ENCODE data around the gene SELPLG.

The SELPLG gene

DNA sequence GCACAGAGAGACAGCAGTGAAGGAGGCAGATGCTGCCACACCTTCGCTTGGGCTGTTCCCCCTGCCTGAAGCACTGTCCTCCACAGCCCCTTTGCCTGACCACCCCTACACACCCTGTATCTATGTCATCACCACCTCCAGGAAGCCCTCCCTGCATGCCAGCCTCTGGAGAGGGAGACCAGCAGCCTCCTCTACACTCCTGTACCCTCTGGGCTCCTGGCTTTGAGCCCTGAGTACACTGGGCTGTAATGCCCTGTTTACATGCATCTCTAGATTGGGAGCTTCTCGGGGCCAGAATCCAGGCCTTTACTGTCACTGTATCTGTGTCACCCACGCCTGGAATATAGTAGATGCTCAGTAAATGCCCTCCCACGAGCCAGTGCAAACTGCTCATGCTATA lies 30.0 kb downstream of the SELPLG start:
- H3K36me3 ChIP-seq (ENCODE audit: control insufficient read depth, insufficient read depth, low read length): no peaks in the 10 kb centered on the region
- no peaks in the 10 kb centered on the region for H3K27me3 ChIP-seq (ENCODE audit: control insufficient read depth, insufficient read depth, low read length)
- no peak for DNase-seq (ENCODE audit: low read depth, low spot score)
- H3K9me3 ChIP-seq (ENCODE audit: control insufficient read depth, insufficient read depth, low read length): no peaks in the 10 kb centered on the region
- no peak overlapping the region for H3K4me3 ChIP-seq (ENCODE audit: low read length)
- peaks cover 4% of the 10 kb centered on the region for H3K4me1 ChIP-seq (ENCODE audit: control insufficient read depth, insufficient read depth, low read length)
- WGBS (ENCODE audit: insufficient coverage, insufficient read length): no CpG with 5 or more reads among the region's 4 CpGs
- H3K27ac ChIP-seq (ENCODE audit: low read length): no peak overlapping the region

GRCh38 chr12:108602976-108603704 lies 30.6 kb downstream of the SELPLG start:
- Histone ChIP-seq H3K4me3 (ENCODE audit: low read length) (no peak overlapping the region), H3K9me3 (ENCODE audit: control insufficient read depth, insufficient read depth, low read length) (no peaks in the 10 kb centered on the region), H3K36me3 (ENCODE audit: control insufficient read depth, insufficient read depth, low read length) (no peaks in the 10 kb centered on the region), H3K4me1 (ENCODE audit: control insufficient read depth, insufficient read depth, low read length) (peaks cover 4% of the 10 kb centered on the region), H3K27me3 (ENCODE audit: control insufficient read depth, insufficient read depth, low read length) (no peaks in the 10 kb centered on the region), H3K27ac (ENCODE audit: low read length) (no peak overlapping the region)
- no CpG with 5 or more reads among the region's 15 CpGs for WGBS (ENCODE audit: insufficient coverage, insufficient read length)
- no peak for DNase-seq (ENCODE audit: low read depth, low spot score)

DNA sequence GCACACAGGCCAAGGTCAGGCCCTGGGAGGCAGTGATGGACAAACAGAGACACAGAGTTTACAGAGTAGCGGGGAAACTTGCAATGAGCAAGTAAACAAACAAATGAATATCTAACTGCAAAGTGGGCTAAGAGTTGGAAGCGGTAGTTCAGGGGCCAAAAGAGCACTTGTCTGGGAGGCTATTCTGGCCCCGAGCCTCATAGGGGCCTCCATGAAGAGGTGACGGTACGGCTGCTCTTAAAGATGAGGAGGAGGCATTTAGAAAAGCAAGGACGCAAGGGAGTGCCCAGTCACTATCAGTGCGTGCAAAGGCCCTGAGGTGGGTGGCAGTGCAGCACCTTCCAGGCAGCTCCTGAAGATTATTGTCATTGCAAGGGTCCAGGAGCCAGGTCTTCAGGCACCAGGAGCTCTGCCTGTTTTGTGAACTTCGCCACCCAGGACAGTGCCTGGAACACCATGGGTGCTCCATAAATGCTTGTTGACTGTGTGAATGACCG lies 31.4 kb downstream of the SELPLG start:
- Histone ChIP-seq H3K4me1 (ENCODE audit: control insufficient read depth, insufficient read depth, low read length) (peaks cover 2% of the 10 kb centered on the region; the same call in 1 of the 2 replicates), H3K4me3 (ENCODE audit: low read length) (no peak overlapping the region), H3K27me3 (ENCODE audit: control insufficient read depth, insufficient read depth, low read length) (no peaks in the 10 kb centered on the region), H3K9me3 (ENCODE audit: control insufficient read depth, insufficient read depth, low read length) (no peaks in the 10 kb centered on the region), H3K36me3 (ENCODE audit: control insufficient read depth, insufficient read depth, low read length) (no peaks in the 10 kb centered on the region), H3K27ac (ENCODE audit: low read length) (no peak overlapping the region)
- WGBS (ENCODE audit: insufficient coverage, insufficient read length): no CpG with 5 or more reads among the region's 9 CpGs
- DNase-seq (ENCODE audit: low read depth, low spot score): no peak

DNA sequence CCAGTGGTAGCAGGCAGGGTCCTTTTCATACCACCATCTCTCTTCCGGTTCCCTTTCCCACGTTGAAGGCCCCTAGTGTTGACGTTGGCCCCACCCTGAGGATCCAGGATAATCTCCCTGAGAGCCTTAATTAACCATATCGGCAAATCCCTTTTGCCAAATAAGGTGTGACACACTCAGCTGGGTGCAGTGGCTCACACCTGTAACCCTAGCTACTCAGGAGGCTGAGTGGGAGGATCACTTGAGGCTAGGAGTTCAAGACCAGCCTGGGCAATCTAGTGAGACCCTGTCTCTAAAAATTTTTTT lies 33.0 kb downstream of the SELPLG start:
- no CpG with 5 or more reads among the region's 4 CpGs for WGBS (ENCODE audit: insufficient coverage, insufficient read length)
- no peaks in the 10 kb centered on the region for H3K36me3 ChIP-seq (ENCODE audit: control insufficient read depth, insufficient read depth, low read length)
- no peaks in the 10 kb centered on the region for H3K9me3 ChIP-seq (ENCODE audit: control insufficient read depth, insufficient read depth, low read length)
- no peak for DNase-seq (ENCODE audit: low read depth, low spot score)
- no peaks in the 10 kb centered on the region for H3K27me3 ChIP-seq (ENCODE audit: control insufficient read depth, insufficient read depth, low read length)
- H3K4me1 ChIP-seq (ENCODE audit: control insufficient read depth, insufficient read depth, low read length): peaks cover 2% of the 10 kb centered on the region; the same call in 1 of the 2 replicates
- no peak overlapping the region for H3K27ac ChIP-seq (ENCODE audit: low read length)
- no peak overlapping the region for H3K4me3 ChIP-seq (ENCODE audit: low read length)

DNA sequence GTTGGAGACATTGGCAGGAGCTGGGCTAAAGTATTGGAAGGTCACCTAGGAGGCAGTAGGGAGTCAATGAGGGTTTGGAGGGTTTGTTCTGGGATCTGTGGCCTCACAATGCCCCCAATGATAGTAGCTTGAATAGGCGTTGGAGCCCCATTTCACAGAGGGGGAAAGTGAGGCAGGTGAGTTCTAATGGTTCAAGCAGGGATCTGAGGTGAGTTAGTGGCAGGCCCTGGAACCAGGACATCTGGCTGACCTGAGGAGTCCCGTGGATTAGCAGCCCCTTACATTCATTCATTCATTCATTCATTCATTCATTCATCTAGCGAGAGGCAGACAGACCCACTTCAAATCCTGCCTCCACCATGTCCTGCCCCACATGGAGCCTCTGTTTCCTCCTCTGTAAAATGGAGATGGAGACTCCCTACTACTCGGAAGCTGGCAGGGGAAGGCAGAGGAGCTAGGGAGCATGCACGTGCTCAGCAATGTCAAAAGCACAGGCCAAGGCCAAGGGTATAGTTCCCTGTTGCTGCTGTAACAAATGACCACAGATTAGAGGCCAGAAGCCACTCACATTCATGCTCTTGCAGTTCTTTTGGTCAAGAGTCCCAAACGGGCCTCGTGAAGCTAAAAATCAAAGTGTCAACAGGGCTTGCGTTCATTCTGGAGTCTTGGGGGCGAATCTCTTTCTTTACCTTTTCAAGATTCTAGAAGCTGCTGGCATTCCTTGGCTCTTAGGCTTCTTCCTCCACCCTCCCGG lies 33.6 kb downstream of the SELPLG start:
- H3K4me3 ChIP-seq (ENCODE audit: low read length): no peak overlapping the region
- peaks cover 2% of the 10 kb centered on the region; the same call in 1 of the 2 replicates for H3K4me1 ChIP-seq (ENCODE audit: control insufficient read depth, insufficient read depth, low read length)
- H3K36me3 ChIP-seq (ENCODE audit: control insufficient read depth, insufficient read depth, low read length): no peaks in the 10 kb centered on the region
- H3K27me3 ChIP-seq (ENCODE audit: control insufficient read depth, insufficient read depth, low read length): no peaks in the 10 kb centered on the region
- WGBS (ENCODE audit: insufficient coverage, insufficient read length): no CpG with 5 or more reads among the region's 10 CpGs
- H3K9me3 ChIP-seq (ENCODE audit: control insufficient read depth, insufficient read depth, low read length): no peaks in the 10 kb centered on the region
- H3K27ac ChIP-seq (ENCODE audit: low read length): no peak overlapping the region
- DNase-seq (ENCODE audit: low read depth, low spot score): no peak

DNA sequence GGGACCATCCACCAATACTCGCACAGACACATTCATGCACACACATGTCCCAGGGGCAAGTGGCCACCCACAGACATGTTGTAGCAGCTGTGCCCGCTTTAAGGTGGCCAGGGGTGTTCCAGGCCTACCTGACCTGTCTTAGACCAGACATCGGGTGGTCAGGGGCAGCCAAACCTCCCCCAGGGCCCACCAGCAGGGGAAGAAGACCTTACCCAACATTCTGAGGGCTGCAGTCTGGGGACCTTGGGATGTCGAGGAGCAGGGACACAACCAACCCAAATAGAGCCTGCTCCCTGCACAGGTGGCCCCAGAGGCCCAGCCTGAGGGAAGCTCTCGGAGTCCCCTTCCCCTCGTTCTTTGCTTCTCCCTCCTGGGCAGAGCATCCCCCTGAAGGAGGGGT lies 34.2 kb downstream of the SELPLG start:
- Histone ChIP-seq H3K36me3 (ENCODE audit: control insufficient read depth, insufficient read depth, low read length) (no peaks in the 10 kb centered on the region), H3K4me3 (ENCODE audit: low read length) (no peak overlapping the region), H3K27me3 (ENCODE audit: control insufficient read depth, insufficient read depth, low read length) (no peaks in the 10 kb centered on the region), H3K27ac (ENCODE audit: low read length) (no peak overlapping the region), H3K9me3 (ENCODE audit: control insufficient read depth, insufficient read depth, low read length) (no peaks in the 10 kb centered on the region), H3K4me1 (ENCODE audit: control insufficient read depth, insufficient read depth, low read length) (peaks cover 2% of the 10 kb centered on the region; the same call in 1 of the 2 replicates)
- no peak for DNase-seq (ENCODE audit: low read depth, low spot score)
- no CpG with 5 or more reads among the region's 6 CpGs for WGBS (ENCODE audit: insufficient coverage, insufficient read length)

DNA sequence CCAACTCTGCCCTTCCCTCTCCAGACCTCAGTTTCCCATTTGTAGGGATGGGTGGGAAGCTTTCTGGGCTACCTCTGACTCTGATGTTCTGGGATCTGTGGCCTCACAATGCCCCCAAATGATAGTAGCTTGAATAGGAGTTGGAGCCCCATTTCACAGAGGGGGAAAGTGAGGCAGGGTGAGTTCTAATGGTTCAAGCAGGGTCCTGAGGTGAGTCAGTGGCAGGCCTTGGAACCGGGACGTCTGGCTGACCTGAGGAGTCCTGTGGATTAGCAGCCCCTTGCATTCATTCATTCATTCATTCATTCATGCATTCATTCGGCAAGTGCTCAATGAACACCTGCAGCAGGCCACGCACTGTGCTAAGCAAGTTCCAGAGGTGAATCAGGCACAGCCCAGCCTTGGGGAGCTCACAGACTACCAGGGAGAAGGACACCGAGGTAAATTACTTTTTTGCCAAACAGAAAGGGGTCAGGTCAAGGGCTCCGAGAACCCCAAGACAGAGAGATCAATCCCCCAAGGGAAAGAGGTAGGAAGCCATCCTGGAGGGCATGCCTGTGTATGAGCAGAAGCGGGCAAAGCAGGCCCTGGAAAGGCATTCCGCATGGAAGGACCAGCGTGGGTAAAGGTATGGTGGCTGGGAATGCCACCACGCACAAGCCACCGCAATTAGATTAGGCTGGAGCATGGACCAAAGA lies 35.0 kb downstream of the SELPLG start:
- no CpG with 5 or more reads among the region's 11 CpGs for WGBS (ENCODE audit: insufficient coverage, insufficient read length)

DNA sequence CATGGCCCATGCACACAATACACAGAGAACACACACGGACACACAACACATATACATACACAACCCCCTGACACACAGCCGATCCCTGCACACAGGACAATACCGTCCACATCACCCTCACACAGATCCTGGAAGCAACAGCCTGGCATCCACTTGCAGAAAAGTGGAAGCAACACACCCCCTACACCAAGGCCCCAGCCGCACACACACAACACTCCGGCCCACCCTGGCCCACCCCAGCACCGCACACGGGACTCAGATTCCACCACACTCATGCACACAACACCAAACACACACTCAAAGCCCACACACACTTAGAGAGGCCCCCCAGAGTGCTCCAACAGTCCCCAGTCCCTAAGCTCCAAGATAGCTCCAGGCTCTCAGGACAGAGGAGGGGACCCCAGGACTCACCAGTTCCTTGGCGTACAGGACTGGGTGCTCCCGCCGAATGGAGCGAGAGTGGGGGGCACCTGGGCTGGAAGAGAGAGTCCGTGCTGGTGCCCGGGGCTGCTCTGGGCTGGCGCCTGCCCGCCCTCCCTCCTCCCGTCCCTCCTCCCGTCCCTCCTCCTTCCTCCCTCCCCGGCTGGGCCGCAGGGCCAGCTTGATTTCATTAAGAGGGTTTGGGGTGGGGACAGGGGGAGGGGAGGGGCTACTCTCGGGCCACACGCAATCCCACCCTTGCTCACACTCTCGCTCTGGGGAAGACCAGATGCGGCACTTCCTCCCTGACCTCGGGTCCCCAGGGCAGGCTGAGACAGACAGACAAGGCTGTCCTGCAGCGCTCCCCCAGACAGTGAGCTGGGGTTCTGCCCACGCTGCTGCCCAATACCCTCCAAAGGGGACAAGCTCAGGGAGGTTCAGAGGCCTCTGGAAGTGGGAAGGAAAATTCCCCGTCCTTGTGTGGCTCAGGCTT lies 35.9 kb downstream of the SELPLG start, which contains the start of gene TMEM119:
Gene TMEM119, minus strand, starts transcription at position 526 of the 913 bp plus-strand sequence. CDS start 5,701 bp downstream, outside the sequence.
- DNase-seq (ENCODE audit: low read depth, low spot score): no peak
- whole genome bisulfite sequencing (ENCODE audit: insufficient coverage, insufficient read length): no CpG with 5 or more reads among the region's 27 CpGs
- Histone ChIP-seq H3K36me3 (ENCODE audit: control insufficient read depth, insufficient read depth, low read length) (no peaks in the 10 kb centered on the region), H3K27me3 (ENCODE audit: control insufficient read depth, insufficient read depth, low read length) (no peaks in the 10 kb centered on the region), H3K9me3 (ENCODE audit: control insufficient read depth, insufficient read depth, low read length) (no peaks in the 10 kb centered on the region), H3K4me1 (ENCODE audit: control insufficient read depth, insufficient read depth, low read length) (no peaks in the 10 kb centered on the region; the same call in 1 of the 2 replicates), H3K4me3 (ENCODE audit: low read length) (no peak within 1 kb of the TSS), H3K27ac (ENCODE audit: low read length) (no peak within 1 kb of the TSS)

More for the DNA sequence above, 35.0 kb downstream of the SELPLG start:
- Histone ChIP-seq H3K27me3 (ENCODE audit: control insufficient read depth, insufficient read depth, low read length) (no peaks in the 10 kb centered on the region), H3K36me3 (ENCODE audit: control insufficient read depth, insufficient read depth, low read length) (no peaks in the 10 kb centered on the region), H3K4me1 (ENCODE audit: control insufficient read depth, insufficient read depth, low read length) (no peaks in the 10 kb centered on the region), H3K27ac (ENCODE audit: low read length) (no peak overlapping the region), H3K9me3 (ENCODE audit: control insufficient read depth, insufficient read depth, low read length) (no peaks in the 10 kb centered on the region), H3K4me3 (ENCODE audit: low read length) (no peak overlapping the region)
- no peak for DNase-seq (ENCODE audit: low read depth, low spot score)

DNA sequence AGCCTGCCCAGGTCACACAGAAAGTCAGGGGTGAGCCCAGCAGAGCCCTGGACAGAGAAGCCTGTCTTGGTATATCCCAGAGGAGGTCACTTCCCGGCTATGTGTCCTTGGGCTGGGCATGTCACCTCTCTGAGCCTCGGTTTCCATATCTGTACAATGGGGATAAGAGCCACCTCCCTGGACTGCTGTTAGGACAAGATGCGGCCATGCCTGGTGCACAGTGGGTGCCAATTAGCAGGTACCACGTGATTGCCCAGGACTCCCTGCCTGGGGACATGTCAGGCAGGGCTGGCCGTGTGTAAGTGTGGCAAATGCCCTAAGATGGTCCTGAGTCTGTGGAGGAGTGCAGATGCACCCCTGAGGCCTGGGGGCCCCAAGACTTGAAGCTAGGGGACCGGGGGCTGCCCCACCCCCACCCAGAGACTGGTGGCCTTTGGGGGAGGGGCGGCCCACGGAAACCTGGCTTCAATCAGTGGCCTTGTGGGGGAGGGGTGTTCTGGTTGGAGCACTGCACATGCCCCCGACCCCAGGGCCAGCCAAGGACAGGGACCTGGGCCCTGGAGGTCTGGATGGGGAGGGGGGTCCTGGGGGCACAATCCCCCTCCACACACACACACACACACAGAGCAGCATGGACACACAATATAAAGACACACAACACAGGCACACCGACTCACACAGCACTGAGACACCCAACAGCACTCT lies 36.7 kb downstream of the SELPLG start:
- H3K36me3 ChIP-seq (ENCODE audit: control insufficient read depth, insufficient read depth, low read length): no peaks in the 10 kb centered on the region
- no peak overlapping the region for H3K4me3 ChIP-seq (ENCODE audit: low read length)
- H3K4me1 ChIP-seq (ENCODE audit: control insufficient read depth, insufficient read depth, low read length): no peaks in the 10 kb centered on the region; the same call in 1 of the 2 replicates
- no CpG with 5 or more reads among the region's 10 CpGs for WGBS (ENCODE audit: insufficient coverage, insufficient read length)
- no peak for DNase-seq (ENCODE audit: low read depth, low spot score)
- no peak overlapping the region for H3K27ac ChIP-seq (ENCODE audit: low read length)
- no peaks in the 10 kb centered on the region for H3K9me3 ChIP-seq (ENCODE audit: control insufficient read depth, insufficient read depth, low read length)
- H3K27me3 ChIP-seq (ENCODE audit: control insufficient read depth, insufficient read depth, low read length): no peaks in the 10 kb centered on the region
